ENCODE measurements around the gene CLEC1B. TPM values are rescaled to one million over a fixed set of nuclear protein-coding genes. Genes with fewer than 3 reads are reported as not detected.

Gene CLEC1B
- total RNA-seq, 3 donors from 2014 or later (not counting 1 experiment from before 2014, with no cell fraction given) = 0.50 to 2.3 (median 1.0) TPM

GRCh38 chr12:9947674-9948073 lies 51.2 kb downstream of the CLEC1B start:
- ATAC-seq (no peak), DNase-seq (no peak)
- Histone ChIP-seq H3K36me3 (ENCODE audit: control insufficient read depth, insufficient read depth, low read length) (no peaks in the 10 kb centered on the region), H3K27me3 (ENCODE audit: control insufficient read depth, insufficient read depth, low read length) (no peaks in the 10 kb centered on the region), H3K4me1 (ENCODE audit: control insufficient read depth, insufficient read depth, low read length) (peaks cover 26% of the 10 kb centered on the region), H3K4me3 (ENCODE audit: low read length) (no peak overlapping the region), H3K27ac (ENCODE audit: low read length) (no peak overlapping the region), H3K9me3 (ENCODE audit: control insufficient read depth, insufficient read depth, low read length) (no peaks in the 10 kb centered on the region)
- intact Hi-C loops (cut with micrococcal nuclease) = loop anchor here (10.0 kb wide), 1 partner anchor 197 kb away; no protein-coding TSS in a partner anchor
- H3K9me3 Mint-ChIP-seq = no peaks in the 10 kb centered on the region
- no peaks in the 10 kb centered on the region for H3K27me3 Mint-ChIP-seq (ENCODE audit: low read depth in 2 of 2)
- no peak for TF ChIP-seq CTCF (IDR thresholded peaks at IDR 0.05)
- WGBS (ENCODE audit: insufficient coverage) = 100% methylated on average over 1 of the region's 3 CpGs
- H3K36me3 Mint-ChIP-seq = no peaks in the 10 kb centered on the region
- peak overlapping the region; percentile 64 for H3K4me3 Mint-ChIP-seq
- peak overlapping the region in 1 of 2 donors; percentile 73 for H3K27ac Mint-ChIP-seq
- peaks cover 47 to 52% of the 10 kb centered on the region in 2 donors for H3K4me1 Mint-ChIP-seq

DNA sequence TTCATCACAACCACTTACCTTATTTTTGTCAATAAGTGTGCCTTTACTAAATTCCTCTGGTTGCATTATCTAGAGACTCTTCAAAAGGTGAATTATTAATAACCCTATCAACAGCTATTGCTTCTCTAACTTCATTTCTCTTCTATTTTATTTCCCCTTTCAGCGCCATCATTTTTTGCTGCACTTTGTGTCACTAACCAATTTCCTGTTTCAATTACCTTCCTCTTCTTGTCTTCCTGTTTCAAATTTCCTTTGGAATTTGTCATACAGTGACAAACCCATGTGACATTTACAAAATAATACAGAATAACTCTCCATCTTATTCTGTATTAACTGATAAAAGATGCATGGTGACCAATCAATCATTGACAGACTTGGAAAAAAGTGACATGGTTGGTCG lies 54.5 kb downstream of the CLEC1B start:
- WGBS (ENCODE audit: insufficient coverage) = 13% methylated on average over 1 of the region's 2 CpGs
- no peak for TF ChIP-seq CTCF (IDR thresholded peaks at IDR 0.05)

GRCh38 chr12:9943240-9943639 lies 55.7 kb downstream of the CLEC1B start:
- Mint-ChIP-seq H3K27me3 (ENCODE audit: low read depth in 2 of 2) (no peaks in the 10 kb centered on the region), H3K36me3 (no peaks in the 10 kb centered on the region), H3K27ac (no peak overlapping the region), H3K4me3 (peak overlapping the region; percentile 68), H3K9me3 (no peaks in the 10 kb centered on the region), H3K4me1 (peaks cover 16 to 19% of the 10 kb centered on the region in 2 donors)
- no peaks in the 10 kb centered on the region for H3K36me3 ChIP-seq (ENCODE audit: control insufficient read depth, insufficient read depth, low read length)
- H3K27me3 ChIP-seq (ENCODE audit: control insufficient read depth, insufficient read depth, low read length) = no peaks in the 10 kb centered on the region
- DNase-seq (peak in 1 of 2 donors; percentile 20), ATAC-seq (peak in 2 of 3 donors; percentile 65 to 75)
- 69% methylated on average over 19 of the region's 19 CpGs for WGBS (ENCODE audit: insufficient coverage)
- no peak for TF ChIP-seq CTCF (IDR thresholded peaks at IDR 0.05)
- no peaks in the 10 kb centered on the region for H3K4me1 ChIP-seq (ENCODE audit: control insufficient read depth, insufficient read depth, low read length)
- H3K27ac ChIP-seq (ENCODE audit: low read length) = no peak overlapping the region
- intact Hi-C loops (cut with micrococcal nuclease) = loop anchor here (5.0 to 10.0 kb wide), 2 partner anchors 202 to 249 kb away; no protein-coding TSS in a partner anchor
- no peaks in the 10 kb centered on the region for H3K9me3 ChIP-seq (ENCODE audit: control insufficient read depth, insufficient read depth, low read length)
- no peak overlapping the region for H3K4me3 ChIP-seq (ENCODE audit: low read length)

More for the DNA sequence above, 54.5 kb downstream of the CLEC1B start:
- peaks cover 4% of the 10 kb centered on the region for H3K4me1 ChIP-seq (ENCODE audit: control insufficient read depth, insufficient read depth, low read length)
- H3K4me3 ChIP-seq (ENCODE audit: low read length) = no peak overlapping the region
- ATAC-seq (no peak), DNase-seq (no peak)
- Mint-ChIP-seq H3K36me3 (no peaks in the 10 kb centered on the region), H3K4me3 (peak overlapping the region; percentile 7), H3K4me1 (peaks cover 28 to 30% of the 10 kb centered on the region in 2 donors), H3K27me3 (ENCODE audit: low read depth in 2 of 2) (no peaks in the 10 kb centered on the region), H3K27ac (no peak overlapping the region), H3K9me3 (no peaks in the 10 kb centered on the region)
- intact Hi-C loops (cut with micrococcal nuclease) = loop anchor here (5.0 to 10.0 kb wide), 2 partner anchors 200 to 248 kb away; no protein-coding TSS in a partner anchor
- no peak overlapping the region for H3K27ac ChIP-seq (ENCODE audit: low read length)
- no peaks in the 10 kb centered on the region for H3K9me3 ChIP-seq (ENCODE audit: control insufficient read depth, insufficient read depth, low read length)
- no peaks in the 10 kb centered on the region for H3K27me3 ChIP-seq (ENCODE audit: control insufficient read depth, insufficient read depth, low read length)
- H3K36me3 ChIP-seq (ENCODE audit: control insufficient read depth, insufficient read depth, low read length) = no peaks in the 10 kb centered on the region

Other genes starting within 250 kb of the CLEC1B start
- gene CD69, start 238.2 kb downstream of the CLEC1B start, total RNA-seq = 1,000 to 10,000 TPM in 1 of 3 donors, 100 to 1,000 TPM in 2; 739 to 1,541 (median 990) TPM
- gene KLRF1, start 171.6 kb downstream of the CLEC1B start, total RNA-seq = 100 to 1,000 TPM; 364 to 424 (median 392) TPM
- 100 to 1,000 TPM; 158 to 302 (median 220) TPM for gene CLEC2B, start 129.8 kb downstream of the CLEC1B start, total RNA-seq
- gene KLRF2, start 117.6 kb downstream of the CLEC1B start, total RNA-seq = not detected
- gene CLEC2A, start 66.8 kb downstream of the CLEC1B start, total RNA-seq = not detected
- 10 to 100 TPM; 13.6 to 18.9 (median 14.8) TPM for gene CLEC12A, start 27.7 kb downstream of the CLEC1B start, total RNA-seq
- 1 to 10 TPM; 3.9 to 5.8 (median 4.9) TPM for gene CLEC12B, start 11.5 kb upstream of the CLEC1B start, total RNA-seq
- gene CLEC9A, start 31.6 kb upstream of the CLEC1B start, total RNA-seq = 1 to 10 TPM in 1 of 3 donors, not detected in 2; 1.9 TPM
- gene CLEC1A, start 99.9 kb upstream of the CLEC1B start, total RNA-seq = not detected
- gene CLEC7A, start 131.1 kb upstream of the CLEC1B start, total RNA-seq = 10 to 100 TPM in 2 of 3 donors, 1 to 10 TPM in 1; 7.7 to 22.3 (median 20.8) TPM
- gene OLR1, start 173.0 kb upstream of the CLEC1B start, total RNA-seq = 1 to 10 TPM in 2 of 3 donors, not detected in 1; 2.3 to 3.1 TPM
- 1 to 10 TPM in 1 of 3 donors, not detected in 2; 1.5 TPM for gene TMEM52B, start 179.9 kb upstream of the CLEC1B start, total RNA-seq
- gene GABARAPL1, start 213.8 kb upstream of the CLEC1B start, total RNA-seq = 100 to 1,000 TPM; 157 to 233 (median 160) TPM